HCT116 (cell line): ENCODE data around the gene ITGA4. TPM values are rescaled to one million over a fixed set of nuclear protein-coding genes. Genes with fewer than 3 reads are reported as not detected.

Experiments used
- ELF1 ChIP-seq: IDR thresholded peaks from 2 replicates; pipeline ENCODE4 v1.6.1; 2012; ENCODE audit warnings: low read depth, borderline replicate concordance
- RAD21 ChIP-seq: IDR thresholded peaks from 2 replicates; pipeline ENCODE4 v1.6.1; 2012; ENCODE audit warnings: low read depth, mild to moderate bottlenecking
- total RNA-seq: library from RNA; stranded (reverse); gene quantifications from one replicate; pipeline ENCODE4 v1.2.1, GENCODE V29; 2021; ENCODE audit not compliant: unreplicated experiment
- TF ChIP-seq, protein P1 (sequence below), 3 experiments: fragments of 200-600 bp in 1 of 3; sonication (generic) in 1 of 3; IDR thresholded peaks in 2 of 3; conservative IDR thresholded peaks in 1 of 3; 2 replicates each; pipeline ENCODE4 v1.5.1; 2012 to 2017; ENCODE audit warnings: low read depth in 2 of 3, low read length in 2 of 3, antibody characterized with exemption in 1 of 3, borderline replicate concordance in 1 of 3, control low read depth in 1 of 3, mild to moderate bottlenecking in 1 of 3, mixed read lengths in 1 of 3, mixed run types in 1 of 3, moderate library complexity in 1 of 3; ENCODE audit not compliant: insufficient read depth in 1 of 3

Gene ITGA4
- total RNA-seq, 1 experiment from 2014 or later: 0.49 TPM

DNA sequence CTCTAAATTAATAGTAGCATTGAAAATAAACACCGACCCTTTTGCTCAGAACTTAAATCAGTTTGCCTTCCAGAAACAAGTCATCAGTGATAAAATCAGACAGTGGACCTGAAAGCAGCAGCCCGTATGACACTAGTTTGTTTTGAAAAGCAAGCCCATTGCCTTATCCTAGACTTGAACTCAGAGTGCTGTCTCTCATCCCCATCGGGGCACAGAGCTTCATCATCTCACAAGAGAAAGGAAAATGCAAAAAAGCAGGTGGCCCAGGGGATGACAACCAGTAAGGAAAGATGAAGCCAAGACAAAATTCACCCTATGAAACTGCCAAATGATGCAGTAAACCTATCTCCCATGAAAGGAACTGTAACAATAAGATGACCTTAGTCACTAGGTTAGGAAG is 128.5 kb downstream of the ITGA4 start (continued):
- TF ChIP-seq ELF1: no peak
- TF ChIP-seq, protein P1, sequence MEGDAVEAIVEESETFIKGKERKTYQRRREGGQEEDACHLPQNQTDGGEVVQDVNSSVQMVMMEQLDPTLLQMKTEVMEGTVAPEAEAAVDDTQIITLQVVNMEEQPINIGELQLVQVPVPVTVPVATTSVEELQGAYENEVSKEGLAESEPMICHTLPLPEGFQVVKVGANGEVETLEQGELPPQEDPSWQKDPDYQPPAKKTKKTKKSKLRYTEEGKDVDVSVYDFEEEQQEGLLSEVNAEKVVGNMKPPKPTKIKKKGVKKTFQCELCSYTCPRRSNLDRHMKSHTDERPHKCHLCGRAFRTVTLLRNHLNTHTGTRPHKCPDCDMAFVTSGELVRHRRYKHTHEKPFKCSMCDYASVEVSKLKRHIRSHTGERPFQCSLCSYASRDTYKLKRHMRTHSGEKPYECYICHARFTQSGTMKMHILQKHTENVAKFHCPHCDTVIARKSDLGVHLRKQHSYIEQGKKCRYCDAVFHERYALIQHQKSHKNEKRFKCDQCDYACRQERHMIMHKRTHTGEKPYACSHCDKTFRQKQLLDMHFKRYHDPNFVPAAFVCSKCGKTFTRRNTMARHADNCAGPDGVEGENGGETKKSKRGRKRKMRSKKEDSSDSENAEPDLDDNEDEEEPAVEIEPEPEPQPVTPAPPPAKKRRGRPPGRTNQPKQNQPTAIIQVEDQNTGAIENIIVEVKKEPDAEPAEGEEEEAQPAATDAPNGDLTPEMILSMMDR (IDR thresholded peaks at IDR 0.05 in 2 of 3, conservative IDR thresholded peaks at IDR 0.05 in 1 of 3; ENCODE audit: borderline replicate concordance in 1 of 3, insufficient read depth in 1 of 3, low read depth in 2 of 3, low read length in 2 of 3): no peak
- TF ChIP-seq RAD21: no peak
- TF ChIP-seq, all 23 proteins: peak for 0

Other genes with a start within 250 kb of the ITGA4 start
- gene CERKL, start 199.7 kb downstream of the ITGA4 start, total RNA-seq: 0.66 TPM
- gene NEUROD1, start 223.1 kb downstream of the ITGA4 start, total RNA-seq: not detected